ENCODE measurements around the gene GPX2. TPM values are rescaled to one million over a fixed set of nuclear protein-coding genes. Genes with fewer than 3 reads are reported as not detected.

The GPX2 gene
- not detected in 2 replicates for total RNA-seq (2022)
- Bru-seq, nascent RNA: percentile 22 among the genes with signal in this experiment
- BruChase-seq, experiment 1, labeled RNA remaining after a 6-hour chase: not detected
- BruChase-seq, experiment 2, labeled RNA remaining after a 2-hour chase: percentile 13 among the genes with signal in this experiment
- long read RNA-seq: 0 reads

- Mint-ChIP-seq H3K27me3 (ENCODE audit: insufficient read depth, unreplicated experiment) (no peaks in the 10 kb centered on the region), H3K4me3 (ENCODE audit: unreplicated experiment) (no peak within 1 kb of the TSS), H3K27ac (ENCODE audit: low read depth, unreplicated experiment) (peak within 1 kb of the TSS; percentile 22), H3K9me3 (ENCODE audit: unreplicated experiment) (no peaks in the 10 kb centered on the region), H3K36me3 (ENCODE audit: insufficient read depth, unreplicated experiment) (peaks cover 36% of the 10 kb centered on the region), H3K4me1 (ENCODE audit: insufficient read depth, unreplicated experiment) (no peaks in the 10 kb centered on the region)
- CTCF ChIA-PET: interaction anchor here (1.5 kb wide), 1 partner anchor 14 kb away, joined by 6 read pairs; no protein-coding TSS in a partner anchor
- no peak for TF ChIP-seq CTCF (IDR thresholded peaks at IDR 0.05; ENCODE audit: unreplicated experiment)
- intact Hi-C loops (cut with micrococcal nuclease): no loop called here
- POLR2A ChIA-PET: no interaction called here
- DNase-seq (ENCODE audit: unreplicated experiment): no peak
- BruUV-seq (replicated peaks): no TSS peak
These were observed at the start of gene GPX2 for GRCh38 chr14:64942531-64943111. Gene GPX2, minus strand, starts transcription at chr14:64942745. Its CDS starts 19 bp downstream, at chr14:64942726.

GRCh38 chr14:64990939-64991338 is 48.4 kb upstream of the GPX2 start:
- Mint-ChIP-seq H3K27ac (ENCODE audit: low read depth, unreplicated experiment) (no peak overlapping the region), H3K9me3 (ENCODE audit: unreplicated experiment) (no peaks in the 10 kb centered on the region), H3K36me3 (ENCODE audit: insufficient read depth, unreplicated experiment) (peaks cover 13% of the 10 kb centered on the region), H3K4me3 (ENCODE audit: unreplicated experiment) (no peak overlapping the region), H3K27me3 (ENCODE audit: insufficient read depth, unreplicated experiment) (no peaks in the 10 kb centered on the region), H3K4me1 (ENCODE audit: insufficient read depth, unreplicated experiment) (no peaks in the 10 kb centered on the region)
- BruUV-seq (replicated peaks): no TSS peak
- no peak for TF ChIP-seq CTCF (IDR thresholded peaks at IDR 0.05; ENCODE audit: unreplicated experiment)
- DNase-seq (ENCODE audit: unreplicated experiment): no peak
- POLR2A ChIA-PET: no interaction called here
- intact Hi-C loops (cut with micrococcal nuclease): no loop called here
- CTCF ChIA-PET: interaction anchor here (1.0 to 1.3 kb wide), 3 partner anchors 10 to 113 kb away, joined by 3 to 4 read pairs (median 3); no protein-coding TSS in a partner anchor

- no peak for DNase-seq (ENCODE audit: unreplicated experiment)
- Mint-ChIP-seq H3K27me3 (ENCODE audit: insufficient read depth, unreplicated experiment) (no peaks in the 10 kb centered on the region), H3K27ac (ENCODE audit: low read depth, unreplicated experiment) (no peak overlapping the region), H3K4me1 (ENCODE audit: insufficient read depth, unreplicated experiment) (no peaks in the 10 kb centered on the region), H3K4me3 (ENCODE audit: unreplicated experiment) (no peak overlapping the region), H3K36me3 (ENCODE audit: insufficient read depth, unreplicated experiment) (peaks cover 13% of the 10 kb centered on the region), H3K9me3 (ENCODE audit: unreplicated experiment) (no peaks in the 10 kb centered on the region)
- ChIA-PET CTCF (interaction anchor here (1.0 kb wide), 2 partner anchors 10 to 114 kb away, joined by 3 read pairs; no protein-coding TSS in a partner anchor), POLR2A (interaction anchor here (4.3 kb wide), 1 partner anchor 10 kb away, joined by 55 read pairs; no protein-coding TSS in a partner anchor)
- intact Hi-C loops (cut with micrococcal nuclease): no loop called here
- TF ChIP-seq CTCF (IDR thresholded peaks at IDR 0.05; ENCODE audit: unreplicated experiment): no peak
- no TSS peak for BruUV-seq (replicated peaks)
These were observed 47.8 kb upstream of the GPX2 start for GRCh38 chr14:64990296-64990695.

- no peak for DNase-seq (ENCODE audit: unreplicated experiment)
- Mint-ChIP-seq H3K27me3 (ENCODE audit: insufficient read depth, unreplicated experiment) (peaks cover 9% of the 10 kb centered on the region), H3K4me3 (ENCODE audit: unreplicated experiment) (peak overlapping the region; percentile 79), H3K9me3 (ENCODE audit: unreplicated experiment) (no peaks in the 10 kb centered on the region), H3K4me1 (ENCODE audit: insufficient read depth, unreplicated experiment) (peaks cover 10% of the 10 kb centered on the region), H3K36me3 (ENCODE audit: insufficient read depth, unreplicated experiment) (peaks cover 13% of the 10 kb centered on the region), H3K27ac (ENCODE audit: low read depth, unreplicated experiment) (peak overlapping the region; percentile 76)
- intact Hi-C loops (cut with micrococcal nuclease): loop anchor here (1.0 to 10.0 kb wide), 5 partner anchors 75 to 425 kb away; partner anchors contain the start of genes CHURC1 and FUT8
- no peak for TF ChIP-seq CTCF (IDR thresholded peaks at IDR 0.05; ENCODE audit: unreplicated experiment)
- POLR2A ChIA-PET: interaction anchor here (0.7 to 4.3 kb wide), 17 partner anchors 8 to 424 kb away, joined by 3 to 55 read pairs (median 5); partner anchors contain the start of genes CHURC1 and MAX
- CTCF ChIA-PET: interaction anchor here (0.6 to 2.2 kb wide), 9 partner anchors 8 to 88 kb away, joined by 3 to 24 read pairs (median 3); no protein-coding TSS in a partner anchor
- TSS peak; percentile 42 for BruUV-seq (replicated peaks)
These were observed 44.9 kb upstream of the GPX2 start for GRCh38 chr14:64987438-64987767.
